H1 (cell line): ENCODE results near the gene GEMIN7. TPM values are rescaled to one million over a fixed set of nuclear protein-coding genes. Genes with fewer than 3 reads are reported as not detected.
A peak's percentile ranks its signal among the peaks of the same experiment; 100 is the strongest.

Source experiments
- CTCF ChIA-PET: fragments of 300-600 bp; sonication (Branson Sonifier 250); formaldehyde crosslinking; loops from one replicate; lab custom pipeline; 2021; ENCODE audit not compliant: partially characterized antibody; lab: Charles Lee
- POLR2A ChIA-PET: fragments of 300-600 bp; sonication (Branson Sonifier 250); formaldehyde crosslinking; loops from one replicate; lab custom pipeline; 2021; ENCODE audit warnings: inconsistent platforms; ENCODE audit not compliant: partially characterized antibody; lab: Charles Lee
- DNase-seq, 2 experiments: peaks; one replicate each; pipeline versions ENCODE4 v3.0.0 to v3.0.0-alpha.2; 2010 to 2022; ENCODE audit warnings: low spot score in 2 of 2, low read depth in 1 of 2, mixed read lengths in 1 of 2
- FAIRE-seq: peaks from 2 replicates; lab custom pipeline; 2011; peaks lifted over from hg19 to GRCh38; lab: Jason Lieb, UNC
- H2AFZ ChIP-seq: 2 replicates; pipeline ENCODE4 v1.8.1; 2012; ENCODE audit warnings: low read length, inconsistent platforms
- H2AK5ac ChIP-seq: 2 replicates; pipeline ENCODE4 v1.6.1; 2013; ENCODE audit warnings: low read depth, low read length
- H2BK120ac ChIP-seq: replicated peaks from 2 replicates; pipeline ENCODE3; 2013; ENCODE audit warnings: low read depth, low read length, inconsistent platforms
- H2BK12ac ChIP-seq: 2 replicates; pipeline ENCODE4 v1.6.1; 2013; ENCODE audit warnings: low read depth, low read length
- H2BK15ac ChIP-seq: 2 replicates; pipeline ENCODE4 v1.6.1; 2013; ENCODE audit warnings: low read length
- H2BK20ac ChIP-seq: 2 replicates; pipeline ENCODE4 v1.6.1; 2013; ENCODE audit warnings: low read length
- H2BK5ac ChIP-seq: 2 replicates; pipeline ENCODE4 v1.6.1; 2013; ENCODE audit warnings: low read depth, low read length
- H3K14ac ChIP-seq: 2 replicates; pipeline ENCODE4 v1.6.1; 2013; ENCODE audit warnings: inconsistent platforms; ENCODE audit not compliant: insufficient read length
- H3K18ac ChIP-seq: 2 replicates; pipeline ENCODE4 v1.6.1; 2013; ENCODE audit warnings: low read length; ENCODE audit errors: extremely low read depth
- H3K23ac ChIP-seq: 2 replicates; pipeline ENCODE4 v1.6.1; 2013; ENCODE audit warnings: inconsistent platforms; ENCODE audit not compliant: insufficient read length
- H3K23me2 ChIP-seq: 2 replicates; pipeline ENCODE4 v1.6.1; 2013; ENCODE audit warnings: low read depth, low read length
- H3K27ac ChIP-seq: 2 replicates; pipeline ENCODE4 v1.6.1; 2011; ENCODE audit warnings: low read depth, low read length, inconsistent platforms
- H3K27me3 ChIP-seq, 4 experiments: replicated peaks in 1 of 4; 1 replicate in 1 of 4; 2 replicates in 3 of 4; pipeline versions ENCODE4 v1.6.1 to v1.8.1; 2011 to 2013; ENCODE audit warnings: low read length in 3 of 4, mild to moderate bottlenecking in 3 of 4, inconsistent platforms in 2 of 4, mixed read lengths in 2 of 4, moderate library complexity in 1 of 4; ENCODE audit not compliant: control insufficient read depth in 3 of 4, insufficient read depth in 3 of 4; ENCODE audit errors: extremely low read depth in 1 of 4
- H3K36me3 ChIP-seq, 4 experiments: 2 replicates each; pipeline versions ENCODE4 v1.6.1 to v1.8.1; 2011 to 2013; ENCODE audit warnings: mild to moderate bottlenecking in 4 of 4, low read length in 3 of 4, moderate library complexity in 2 of 4, control low read depth in 1 of 4, inconsistent platforms in 1 of 4; ENCODE audit not compliant: insufficient read depth in 4 of 4, control insufficient read depth in 2 of 4
- H3K4ac ChIP-seq: replicated peaks from 2 replicates; pipeline ENCODE3; 2013; ENCODE audit warnings: low read length, low read depth, mixed read lengths, inconsistent platforms; ENCODE audit not compliant: insufficient read length
- H3K4me1 ChIP-seq, 4 experiments: replicated peaks in 1 of 4; 1 replicate in 1 of 4; 2 replicates in 3 of 4; pipeline versions ENCODE4 v1.6.1 to v1.8.1; 2011 to 2013; ENCODE audit warnings: low read length in 3 of 4, inconsistent platforms in 2 of 4, mixed read lengths in 1 of 4; ENCODE audit not compliant: insufficient read depth in 4 of 4, control insufficient read depth in 3 of 4
- H3K4me2 ChIP-seq, 2 experiments: 2 replicates each; pipeline versions ENCODE4 v1.6.1 to v1.8.1; 2011 to 2013; ENCODE audit warnings: low read depth in 2 of 2, low read length in 2 of 2, control low read depth in 1 of 2, inconsistent platforms in 1 of 2, mild to moderate bottlenecking in 1 of 2; ENCODE audit not compliant: insufficient read depth in 1 of 2
- H3K4me3 ChIP-seq, 4 experiments: fragments of 200-600, 300-600 bp in 1 of 4; sonication (generic), shearing (Covaris generic), sonication (Bioruptor Twin) in 1 of 4; 2 replicates each; pipeline versions ENCODE4 v1.5.1 to v1.8.1; 2011 to 2016; ENCODE audit warnings: low read length in 4 of 4, low read depth in 3 of 4, control low read depth in 2 of 4, inconsistent platforms in 2 of 4, mild to moderate bottlenecking in 2 of 4, mixed read lengths in 1 of 4, moderate library complexity in 1 of 4; ENCODE audit not compliant: insufficient read depth in 2 of 4; ENCODE audit errors: extremely low read depth in 1 of 4
- H3K56ac ChIP-seq: replicated peaks from 2 replicates; pipeline ENCODE3; 2013; ENCODE audit warnings: low read depth, mild to moderate bottlenecking, mixed read lengths, low read length, inconsistent platforms; ENCODE audit not compliant: insufficient read length
- H3K79me1 ChIP-seq: 2 replicates; pipeline ENCODE4 v1.6.1; 2013; ENCODE audit warnings: low read depth, low read length, control low read depth
- H3K79me2 ChIP-seq, 2 experiments: 2 replicates each; pipeline versions ENCODE4 v1.6.1 to v1.8.1; 2012 to 2013; ENCODE audit warnings: low read length in 2 of 2, mild to moderate bottlenecking in 2 of 2, inconsistent platforms in 1 of 2; ENCODE audit not compliant: insufficient read depth in 2 of 2, control insufficient read depth in 1 of 2
- H3K9ac ChIP-seq, 4 experiments: replicated peaks in 1 of 4; 1 replicate in 1 of 4; 2 replicates in 3 of 4; pipeline versions ENCODE4 v1.6.1 to v1.8.1; 2011 to 2013; ENCODE audit warnings: low read depth in 3 of 4, low read length in 3 of 4, control low read depth in 2 of 4, mild to moderate bottlenecking in 2 of 4, moderate library complexity in 2 of 4, inconsistent platforms in 1 of 4; ENCODE audit errors: extremely low read depth in 1 of 4
- H3K9me3 ChIP-seq, 2 experiments: 2 replicates each; pipeline versions ENCODE4 v1.6.1 to v1.8.1; 2012 to 2013; ENCODE audit warnings: mild to moderate bottlenecking in 2 of 2, moderate library complexity in 2 of 2, control low read depth in 1 of 2, inconsistent platforms in 1 of 2, low read depth in 1 of 2, low read length in 1 of 2, mixed read lengths in 1 of 2; ENCODE audit not compliant: insufficient read depth in 2 of 2
- H4K20me1 ChIP-seq, 2 experiments: replicated peaks in 1 of 2; 2 replicates each; pipeline versions ENCODE3 to v1.8.1; 2011 to 2013; ENCODE audit warnings: inconsistent platforms in 2 of 2, low read length in 2 of 2, mild to moderate bottlenecking in 1 of 2; ENCODE audit not compliant: insufficient read depth in 2 of 2, control insufficient read depth in 1 of 2
- H4K5ac ChIP-seq: 2 replicates; pipeline ENCODE4 v1.6.1; 2013; ENCODE audit warnings: low read length, low read depth, mixed read lengths, inconsistent platforms; ENCODE audit not compliant: insufficient read length
- H4K8ac ChIP-seq: 2 replicates; pipeline ENCODE4 v1.8.0; 2013; ENCODE audit warnings: mild to moderate bottlenecking, moderate library complexity, low read length, inconsistent platforms; ENCODE audit not compliant: insufficient read depth; ENCODE audit errors: extremely low read depth
- H4K91ac ChIP-seq: replicated peaks from 2 replicates; pipeline ENCODE3; 2013; ENCODE audit warnings: low read length, mixed read lengths, inconsistent platforms; ENCODE audit not compliant: insufficient read length
- ATF2 ChIP-seq: IDR thresholded peaks from 2 replicates; pipeline ENCODE4 v1.6.1; 2012; ENCODE audit warnings: low read length, inconsistent platforms
- CBX8 ChIP-seq: fragments of 300-800, 300-1000 bp; sonication (generic); IDR thresholded peaks from 2 replicates; pipeline ENCODE4 v1.7.1; 2016; ENCODE audit warnings: low read depth, low read length, borderline replicate concordance
- HDAC2 ChIP-seq, 2 experiments: fragments of 300-600 bp in 1 of 2; sonication (generic) in 1 of 2; IDR thresholded peaks; 2 replicates each; pipeline ENCODE4 v1.6.1; 2011 to 2012; ENCODE audit warnings: low read depth in 2 of 2, low read length in 2 of 2, mild to moderate bottlenecking in 2 of 2, moderate library complexity in 2 of 2, borderline replicate concordance in 1 of 2, inconsistent platforms in 1 of 2
- KDM4A ChIP-seq: IDR thresholded peaks from one replicate; pipeline ENCODE4 v1.7.1; 2012; ENCODE audit warnings: low read depth, mild to moderate bottlenecking, moderate library complexity, low read length, inconsistent platforms; ENCODE audit not compliant: severe bottlenecking
- NRF1 ChIP-seq: IDR thresholded peaks from 2 replicates; pipeline ENCODE4 v1.6.1; 2011; ENCODE audit warnings: mild to moderate bottlenecking, low read depth, low read length, improper control_type of control experiment
- POLR2A ChIP-seq, 2 experiments: IDR thresholded peaks; 1 replicate in 1 of 2; 2 replicates in 1 of 2; pipeline ENCODE4 v1.6.1; 2011; ENCODE audit warnings: low read depth in 2 of 2, low read length in 2 of 2, mild to moderate bottlenecking in 2 of 2; ENCODE audit errors: control extremely low read depth in 1 of 2
- TAF7 ChIP-seq: optimal IDR thresholded peaks from 2 replicates; pipeline ENCODE3; 2011; ENCODE audit warnings: low read depth, mild to moderate bottlenecking, inconsistent platforms, low read length, moderate library complexity, borderline replicate concordance
- USF2 ChIP-seq: IDR thresholded peaks from 2 replicates; pipeline ENCODE4 v1.6.1; 2011; ENCODE audit warnings: low read length, improper control_type of control experiment
- WGBS, 2 experiments: shearing (Covaris generic) in 1 of 2; methylation state at CpG; one replicate each; pipeline versions ENCODE4 v1.1.6 to v1.1.7; 2013 to 2015; ENCODE audit warnings: low lambda C conversion rate in 2 of 2, mixed read lengths in 2 of 2, inconsistent platforms in 1 of 2, low coverage in 1 of 2, missing lambda C conversion rate in 1 of 2; ENCODE audit not compliant: insufficient replicate concordance in 2 of 2, insufficient coverage in 1 of 2, insufficient read length in 1 of 2; ENCODE audit errors: extremely low coverage in 1 of 2, missing lambda C conversion rate in 1 of 2; 5-methylcytosine and 5-hydroxymethylcytosine counted together
- polyA plus RNA-seq, 7 experiments: library from polyadenylated mRNA; depleted of rRNA in 3 of 7; stranded (reverse) in 5 of 7; unstranded in 2 of 7; fragments of >200 nt in 5 of 7; fragments of 200-250 nt in 2 of 7; gene quantifications; 1 replicate in 5 of 7; 2 replicates in 1 of 7; 4 replicates in 1 of 7; pipeline versions ENCODE4 v1.2.1 to v1.2.3, GENCODE V29; 2011 to 2013; ENCODE audit warnings: missing spikeins in 2 of 7, mixed read lengths in 2 of 7
- total RNA-seq: library from RNA; stranded (reverse); fragmentation: NEBNext Ultra II Directional; extraction: Animal tissue kit (Norgen Biotek cat#: 25700); gene quantifications from 2 replicates; pipeline ENCODE4 v1.2.1, GENCODE V29; 2021

GEMIN7 gene
- total and polyA plus RNA-seq, 2 of the 8 experiments (the other 6 are each of a cell fraction or from before 2014, with no cell fraction given) = 48.0 to 91.6 TPM

GRCh38 chr19:45130888-45131615 lies 52.0 kb downstream of the GEMIN7 start:
- Histone ChIP-seq H3K18ac (peak overlapping the region; percentile 48; the same call in 1 of the 2 replicates), H4K5ac (no peak overlapping the region), H2BK12ac (no peak overlapping the region), H4K91ac (no peak overlapping the region), H3K4ac (no peak overlapping the region), H3K27me3 (no peaks in the 10 kb centered on the region; a peak in 1 of 7 replicates), H2BK5ac (peak overlapping the region; percentile 24; the same call in 1 of the 2 replicates), H3K14ac (no peak overlapping the region), H2BK120ac (no peak overlapping the region), H3K56ac (no peak overlapping the region), H3K23ac (no peak overlapping the region), H3K27ac (no peak overlapping the region), H2AFZ (no peak overlapping the region), H3K9ac (no peak overlapping the region), H3K79me2 (peaks cover 0 to 50% of the 10 kb centered on the region in 2 experiments; a peak in 2 of 4 replicates), H3K4me3 (no peak overlapping the region), H3K4me1 (peaks cover 0 to 12% (median 6%) of the 10 kb centered on the region in 4 experiments; a peak in 5 of 7 replicates), H3K23me2 (no peaks in the 10 kb centered on the region), H3K9me3 (no peaks in the 10 kb centered on the region), H4K20me1 (peaks cover 17 to 26% of the 10 kb centered on the region in 2 experiments), H2BK20ac (no peak overlapping the region; the same call in 1 of the 2 replicates), H3K36me3 (no peaks in the 10 kb centered on the region), H3K4me2 (no peak overlapping the region), H2AK5ac (no peak overlapping the region), H4K8ac (no peak overlapping the region; the same call in 1 of the 2 replicates), H3K79me1 (peaks cover 24% of the 10 kb centered on the region), H2BK15ac (no peak overlapping the region)
- DNase-seq (no peak), FAIRE-seq (no peak)
- POLR2A ChIA-PET = interaction anchor here (1.0 to 2.0 kb wide), 5 partner anchors 9 to 39 kb away, joined by 3 to 5 read pairs (median 4); partner anchors contain the start of gene PPP1R37
- CTCF ChIA-PET = interaction anchor here (0.6 to 2.5 kb wide), 10 partner anchors 9 to 1626 kb away, joined by 3 to 12 read pairs (median 3); partner anchors contain the start of gene ZNF296
- WGBS, 2 experiments = 63% methylated on average over 12 of the region's 13 CpGs; no CpG with 5 or more reads in 1 of the 2 experiments
- TF ChIP-seq CBX8 (no peak), NRF1 (no peak), ATF2 (no peak), POLR2A (IDR thresholded peaks at IDR 0.05; ENCODE audit: control extremely low read depth in 1 of 2, low read depth in 2 of 2, low read length in 2 of 2) (no peak), USF2 (no peak), TAF7 (no peak), HDAC2 (IDR thresholded peaks at IDR 0.05; ENCODE audit: borderline replicate concordance in 1 of 2, low read depth in 2 of 2, low read length in 2 of 2) (no peak), KDM4A (no peak)
